Activated CD8-positive, alpha-beta T cell treated with anti-CD3 and anti-CD28 coated beads, Interleukin-2, amount 10 ng/mL, durations not matched to agents 7 days and 5 days (primary cell): Measurements from ENCODE around the gene TXN. TPM values are rescaled to one million over a fixed set of nuclear protein-coding genes. Genes with fewer than 3 reads are reported as not detected.

Experiments
- ATAC-seq: fragments of 150-1000 bp; cut with Tn5 transposase; one replicate; pipeline ENCODE4 v1.10.0; 2021; ENCODE audit warnings: moderate library complexity
- CTCF ChIA-PET: fragments of 350-600 bp; sonication (Branson Sonifier 250); formaldehyde crosslinking; loops from one replicate; lab custom pipeline; 2021; ENCODE audit warnings: antibody characterized with exemption; lab: Charles Lee
- POLR2A ChIA-PET: fragments of 350-600 bp; sonication (Branson Sonifier 250); formaldehyde crosslinking; loops from one replicate; lab custom pipeline; 2021; ENCODE audit warnings: antibody characterized with exemption; lab: Charles Lee
- DNase-seq: peaks from one replicate; pipeline ENCODE4 v3.0.0-alpha.2; 2020
- H3K27ac Mint-ChIP-seq: one replicate; pipeline ENCODE4 v1.8.0; 2021; ENCODE audit warnings: mild to moderate bottlenecking, mixed read lengths
- H3K27me3 Mint-ChIP-seq: one replicate; pipeline ENCODE4 v1.8.0; 2021; ENCODE audit warnings: low read depth, mixed read lengths
- H3K36me3 Mint-ChIP-seq: one replicate; pipeline ENCODE4 v1.8.0; 2021; ENCODE audit warnings: low read depth, mixed read lengths
- H3K4me1 Mint-ChIP-seq: one replicate; pipeline ENCODE4 v1.8.0; 2021; ENCODE audit warnings: low read depth, mixed read lengths
- H3K4me3 Mint-ChIP-seq: one replicate; pipeline ENCODE4 v1.8.0; 2021; ENCODE audit warnings: mild to moderate bottlenecking, mixed read lengths
- H3K9me3 Mint-ChIP-seq: one replicate; pipeline ENCODE4 v1.8.0; 2022; ENCODE audit warnings: mixed read lengths; ENCODE audit not compliant: insufficient read depth
- total RNA-seq, 2 experiments: library from RNA; stranded (reverse); gene quantifications; one replicate each; pipeline ENCODE4 v1.2.3, GENCODE V29; 2021

TXN gene
- total RNA-seq, 2 experiments from 2014 or later = 251 to 256 TPM

GRCh38 chr9:110241260-110241857 is 14.9 kb downstream of the TXN start:
- Mint-ChIP-seq H3K4me3 (no peak overlapping the region), H3K4me1 (no peaks in the 10 kb centered on the region), H3K27ac (no peak overlapping the region), H3K9me3 (no peaks in the 10 kb centered on the region), H3K36me3 (peaks cover 17% of the 10 kb centered on the region), H3K27me3 (peaks cover 2% of the 10 kb centered on the region)
- ATAC-seq (no peak), DNase-seq (peak; percentile 8)
- POLR2A ChIA-PET = interaction anchor here (1.0 kb wide), 1 partner anchor 422 kb away, joined by 3 read pairs; no protein-coding TSS in a partner anchor
- CTCF ChIA-PET = no interaction called here

GRCh38 chr9:110240198-110240597 is 16.1 kb downstream of the TXN start:
- H3K4me3 Mint-ChIP-seq = no peak overlapping the region
- ChIA-PET CTCF (no interaction called here), POLR2A (no interaction called here)
- no peaks in the 10 kb centered on the region for H3K9me3 Mint-ChIP-seq
- H3K27ac Mint-ChIP-seq = no peak overlapping the region
- no peak for ATAC-seq
- no peaks in the 10 kb centered on the region for H3K4me1 Mint-ChIP-seq
- peaks cover 2% of the 10 kb centered on the region for H3K27me3 Mint-ChIP-seq
- DNase-seq = peak; percentile 11
- peaks cover 14% of the 10 kb centered on the region for H3K36me3 Mint-ChIP-seq

GRCh38 chr9:110228321-110228720 is 28.0 kb downstream of the TXN start:
- CTCF ChIA-PET = interaction anchor here (0.9 kb wide), 1 partner anchor 9 kb away, joined by 3 read pairs; no protein-coding TSS in a partner anchor
- H3K27me3 Mint-ChIP-seq = peaks cover 7% of the 10 kb centered on the region
- H3K27ac Mint-ChIP-seq = no peak overlapping the region
- no peak overlapping the region for H3K4me3 Mint-ChIP-seq
- no peaks in the 10 kb centered on the region for H3K36me3 Mint-ChIP-seq
- POLR2A ChIA-PET = no interaction called here
- no peak for DNase-seq
- ATAC-seq = no peak
- H3K4me1 Mint-ChIP-seq = no peaks in the 10 kb centered on the region
- H3K9me3 Mint-ChIP-seq = no peaks in the 10 kb centered on the region

GRCh38 chr9:110224583-110224982 is 31.7 kb downstream of the TXN start:
- POLR2A ChIA-PET = no interaction called here
- Mint-ChIP-seq H3K4me3 (no peak overlapping the region), H3K9me3 (no peaks in the 10 kb centered on the region), H3K27me3 (peaks cover 5% of the 10 kb centered on the region), H3K27ac (no peak overlapping the region), H3K36me3 (no peaks in the 10 kb centered on the region), H3K4me1 (no peaks in the 10 kb centered on the region)
- ATAC-seq (no peak), DNase-seq (no peak)
- CTCF ChIA-PET = no interaction called here

- POLR2A ChIA-PET = interaction anchor here (0.6 kb wide), 1 partner anchor 102 kb away, joined by 3 read pairs; no protein-coding TSS in a partner anchor
Observed at GRCh38 chr9:110220809-110221208, 35.5 kb downstream of the TXN start.

GRCh38 chr9:110217656-110218099 is 38.6 kb downstream of the TXN start:
- Mint-ChIP-seq H3K36me3 (no peaks in the 10 kb centered on the region), H3K9me3 (no peaks in the 10 kb centered on the region), H3K4me1 (peaks cover 12% of the 10 kb centered on the region), H3K27me3 (peaks cover 11% of the 10 kb centered on the region), H3K4me3 (no peak overlapping the region), H3K27ac (no peak overlapping the region)
- peak; percentile 23 for DNase-seq
- ChIA-PET CTCF (interaction anchor here (0.7 to 5.1 kb wide), 10 partner anchors 18 to 643 kb away, joined by 3 to 46 read pairs (median 6); no protein-coding TSS in a partner anchor), POLR2A (interaction anchor here (0.6 kb wide), 1 partner anchor 370 kb away, joined by 3 read pairs; no protein-coding TSS in a partner anchor)
- no peak for ATAC-seq

More at GRCh38 chr9:110220809-110221208, 35.5 kb downstream of the TXN start:
- H3K36me3 Mint-ChIP-seq = no peaks in the 10 kb centered on the region
- DNase-seq = no peak
- CTCF ChIA-PET = interaction anchor here (1.3 to 5.1 kb wide), 2 partner anchors 36 to 42 kb away, joined by 4 to 46 read pairs; no protein-coding TSS in a partner anchor
- H3K4me1 Mint-ChIP-seq = peaks cover 2% of the 10 kb centered on the region
- no peak overlapping the region for H3K4me3 Mint-ChIP-seq
- H3K9me3 Mint-ChIP-seq = no peaks in the 10 kb centered on the region
- peaks cover 4% of the 10 kb centered on the region for H3K27me3 Mint-ChIP-seq
- H3K27ac Mint-ChIP-seq = no peak overlapping the region
- no peak for ATAC-seq

- Mint-ChIP-seq H3K4me1 (peaks cover 12% of the 10 kb centered on the region), H3K36me3 (no peaks in the 10 kb centered on the region), H3K4me3 (no peak overlapping the region), H3K27me3 (peaks cover 14% of the 10 kb centered on the region), H3K9me3 (no peaks in the 10 kb centered on the region), H3K27ac (no peak overlapping the region)
- ChIA-PET CTCF (interaction anchor here (0.8 to 2.6 kb wide), 5 partner anchors 31 to 774 kb away, joined by 3 to 19 read pairs (median 3); no protein-coding TSS in a partner anchor), POLR2A (no interaction called here)
- DNase-seq (no peak), ATAC-seq (no peak)
Observed at GRCh38 chr9:110214586-110215355, 41.5 kb downstream of the TXN start.

GRCh38 chr9:110214090-110214489 is 42.2 kb downstream of the TXN start:
- CTCF ChIA-PET = interaction anchor here (0.9 to 2.6 kb wide), 4 partner anchors 27 to 311 kb away, joined by 3 to 19 read pairs (median 4); no protein-coding TSS in a partner anchor
- no peak for ATAC-seq
- no peak for DNase-seq
- Mint-ChIP-seq H3K4me3 (no peak overlapping the region), H3K4me1 (peaks cover 12% of the 10 kb centered on the region), H3K36me3 (no peaks in the 10 kb centered on the region), H3K27ac (no peak overlapping the region), H3K9me3 (no peaks in the 10 kb centered on the region), H3K27me3 (peaks cover 14% of the 10 kb centered on the region)
- POLR2A ChIA-PET = no interaction called here

GRCh38 chr9:110213413-110214044 is 42.8 kb downstream of the TXN start:
- H3K36me3 Mint-ChIP-seq = no peaks in the 10 kb centered on the region
- ChIA-PET CTCF (interaction anchor here (1.7 to 2.6 kb wide), 2 partner anchors 26 to 30 kb away, joined by 5 to 19 read pairs; no protein-coding TSS in a partner anchor), POLR2A (no interaction called here)
- no peak overlapping the region for H3K4me3 Mint-ChIP-seq
- peaks cover 14% of the 10 kb centered on the region for H3K27me3 Mint-ChIP-seq
- H3K4me1 Mint-ChIP-seq = peaks cover 12% of the 10 kb centered on the region
- ATAC-seq = no peak
- no peak overlapping the region for H3K27ac Mint-ChIP-seq
- DNase-seq = no peak
- H3K9me3 Mint-ChIP-seq = no peaks in the 10 kb centered on the region

GRCh38 chr9:110208031-110208430 is 48.3 kb downstream of the TXN start, which contains the start of gene C9orf152:
C9orf152 (minus strand) TSS chr9:110208159; CDS start chr9:110207579, 580 bp downstream.
- peaks cover 5% of the 10 kb centered on the region for H3K27me3 Mint-ChIP-seq
- H3K27ac Mint-ChIP-seq = no peak within 1 kb of the TSS
- no peak within 1 kb of the TSS for H3K4me3 Mint-ChIP-seq
- ChIA-PET POLR2A (no interaction called here), CTCF (no interaction called here)
- no peaks in the 10 kb centered on the region for H3K9me3 Mint-ChIP-seq
- H3K36me3 Mint-ChIP-seq = no peaks in the 10 kb centered on the region
- ATAC-seq (no peak), DNase-seq (no peak)
- H3K4me1 Mint-ChIP-seq = no peaks in the 10 kb centered on the region

- ATAC-seq (no peak), DNase-seq (no peak)
- Mint-ChIP-seq H3K4me3 (no peak overlapping the region), H3K9me3 (no peaks in the 10 kb centered on the region), H3K27ac (no peak overlapping the region), H3K36me3 (no peaks in the 10 kb centered on the region), H3K4me1 (no peaks in the 10 kb centered on the region), H3K27me3 (peaks cover 2% of the 10 kb centered on the region)
- CTCF ChIA-PET = no interaction called here
- POLR2A ChIA-PET = no interaction called here
Observed at GRCh38 chr9:110207071-110207641, 49.2 kb downstream of the TXN start.
